Ascending aorta (tissue), 2 donors: ENCODE results near the gene SKIDA1. TPM values are rescaled to one million over a fixed set of nuclear protein-coding genes. Genes with fewer than 3 reads are reported as not detected.

Experiments
- DNase-seq, 2 donors: peaks; one replicate each; pipeline ENCODE4 v3.0.0-alpha.2; 2019; ENCODE audit warnings: low spot score in 2 of 2
- H3K27ac ChIP-seq, 2 donors: fragments of 200-600 bp; sonication (generic); one replicate each; pipeline ENCODE4 v1.5.1; 2016 to 2017; ENCODE audit warnings: mild to moderate bottlenecking in 1 of 2
- H3K27me3 ChIP-seq: fragments of 200-600 bp; sonication (generic); one replicate; pipeline ENCODE4 v1.5.1; 2017
- H3K36me3 ChIP-seq, 2 donors: fragments of 200-600 bp; sonication (generic); one replicate each; pipeline ENCODE4 v1.5.1; 2016
- H3K4me1 ChIP-seq, 2 donors: fragments of 200-600 bp; sonication (generic); one replicate each; pipeline ENCODE4 v1.5.1; 2016 to 2017; ENCODE audit warnings: mild to moderate bottlenecking in 1 of 2
- H3K4me3 ChIP-seq, 2 donors: fragments of 200-600 bp; sonication (generic); one replicate each; pipeline ENCODE4 v1.5.1; 2016 to 2017; ENCODE audit warnings: mild to moderate bottlenecking in 1 of 2
- H3K9me3 ChIP-seq, 2 donors: fragments of 200-600 bp; sonication (generic); one replicate each; pipeline ENCODE4 v1.5.1; 2016
- intact Hi-C: fragments of 100-400 bp; cut with DNase I; formaldehyde crosslinking; loops from one replicate; pipeline ENCODE4 v1.15.1; 2023
- total RNA-seq: library from RNA; depleted of rRNA; stranded (reverse); fragments of >200 nt; gene quantifications from one replicate; pipeline ENCODE4 v1.1.0, GENCODE V29; 2016
- TF ChIP-seq, protein P1 (sequence below), 3 experiments: fragments of 200-600 bp in 2 of 3; fragments of 450-650 bp in 1 of 3; sonication (generic) in 2 of 3; IDR thresholded peaks; one replicate each; pipeline ENCODE4 v1.5.1; 2016 to 2019; ENCODE audit warnings: antibody characterized with exemption in 3 of 3, mild to moderate bottlenecking in 1 of 3, moderate library complexity in 1 of 3

Gene SKIDA1
- total RNA-seq, 1 donor from 2014 or later: not detected

GRCh38 chr10:21526860-21527597, 1.5 kb upstream of the SKIDA1 start:
- intact Hi-C loops: loop anchor here (5.0 to 10.0 kb wide), 7 partner anchors 725 to 1908 kb away; partner anchors contain the start of genes BMI1, MSRB2, OTUD1 and PIP4K2A
- H3K9me3 ChIP-seq: no peaks in the 10 kb centered on the region
- DNase-seq: peak in 1 of 2 donors; percentile 84
- peaks cover 0 to 2% of the 10 kb centered on the region in 2 donors for H3K4me1 ChIP-seq
- H3K27ac ChIP-seq: peak overlapping the region; percentile 98 to 100
- H3K4me3 ChIP-seq: peak overlapping the region; percentile 65 to 90
- H3K36me3 ChIP-seq: no peaks in the 10 kb centered on the region
- TF ChIP-seq, protein P1, sequence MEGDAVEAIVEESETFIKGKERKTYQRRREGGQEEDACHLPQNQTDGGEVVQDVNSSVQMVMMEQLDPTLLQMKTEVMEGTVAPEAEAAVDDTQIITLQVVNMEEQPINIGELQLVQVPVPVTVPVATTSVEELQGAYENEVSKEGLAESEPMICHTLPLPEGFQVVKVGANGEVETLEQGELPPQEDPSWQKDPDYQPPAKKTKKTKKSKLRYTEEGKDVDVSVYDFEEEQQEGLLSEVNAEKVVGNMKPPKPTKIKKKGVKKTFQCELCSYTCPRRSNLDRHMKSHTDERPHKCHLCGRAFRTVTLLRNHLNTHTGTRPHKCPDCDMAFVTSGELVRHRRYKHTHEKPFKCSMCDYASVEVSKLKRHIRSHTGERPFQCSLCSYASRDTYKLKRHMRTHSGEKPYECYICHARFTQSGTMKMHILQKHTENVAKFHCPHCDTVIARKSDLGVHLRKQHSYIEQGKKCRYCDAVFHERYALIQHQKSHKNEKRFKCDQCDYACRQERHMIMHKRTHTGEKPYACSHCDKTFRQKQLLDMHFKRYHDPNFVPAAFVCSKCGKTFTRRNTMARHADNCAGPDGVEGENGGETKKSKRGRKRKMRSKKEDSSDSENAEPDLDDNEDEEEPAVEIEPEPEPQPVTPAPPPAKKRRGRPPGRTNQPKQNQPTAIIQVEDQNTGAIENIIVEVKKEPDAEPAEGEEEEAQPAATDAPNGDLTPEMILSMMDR (IDR thresholded peaks at IDR 0.05): no peak
- H3K27me3 ChIP-seq: no peaks in the 10 kb centered on the region

- Histone ChIP-seq H3K9me3 (no peaks in the 10 kb centered on the region), H3K4me1 (peaks cover 0 to 2% of the 10 kb centered on the region in 2 donors), H3K36me3 (no peaks in the 10 kb centered on the region), H3K4me3 (peak overlapping the region; percentile 65 to 90), H3K27ac (peak overlapping the region; percentile 98 to 100), H3K27me3 (no peaks in the 10 kb centered on the region)
- TF ChIP-seq, protein P1 (IDR thresholded peaks at IDR 0.05): no peak
- intact Hi-C loops: loop anchor here (5.0 to 10.0 kb wide), 7 partner anchors 726 to 1908 kb away; partner anchors contain the start of genes BMI1, MSRB2, OTUD1 and PIP4K2A
- DNase-seq: peak; percentile 28 to 89
These were observed 842 bp upstream of the SKIDA1 start for GRCh38 chr10:21526188-21526859.

DNA sequence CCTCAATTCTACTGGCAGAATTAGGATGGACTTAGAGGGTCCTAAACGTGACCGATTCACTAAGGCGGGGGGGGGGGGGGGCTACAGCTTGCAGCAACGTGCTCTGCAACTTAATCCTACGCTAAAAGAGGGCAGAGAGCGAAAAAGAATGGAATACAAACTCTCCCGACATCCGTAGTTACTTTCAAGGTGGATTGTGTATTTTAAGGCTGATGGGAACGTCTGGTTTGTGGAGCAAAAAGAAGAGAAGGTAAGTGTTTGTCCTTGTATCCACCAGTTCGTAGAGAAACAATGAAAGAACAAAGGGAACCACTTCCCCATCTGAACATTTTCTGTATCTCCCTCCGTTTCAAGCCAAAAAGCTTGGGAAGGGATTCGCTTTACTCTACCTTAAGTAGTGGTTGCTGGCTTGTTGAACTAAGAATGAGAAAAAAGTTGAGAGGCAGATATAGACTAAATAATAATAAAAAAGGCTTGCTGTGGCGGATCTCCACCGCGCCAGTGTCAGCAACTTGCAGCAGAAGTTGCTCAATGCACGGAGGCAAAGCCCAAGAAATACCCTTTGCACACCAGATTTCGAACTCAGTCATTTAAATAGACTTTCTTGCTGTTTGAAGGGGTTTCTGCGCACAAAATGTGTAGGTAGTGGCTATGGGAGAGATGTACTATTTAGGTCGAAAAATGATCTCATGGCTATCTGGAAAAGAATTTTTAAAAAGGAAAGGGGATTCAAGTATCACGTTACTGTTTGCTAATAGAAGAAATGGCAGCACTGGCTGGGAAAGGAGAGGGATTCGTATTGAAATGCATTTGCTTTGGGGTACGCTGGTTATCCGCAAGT, 736 bp downstream of the SKIDA1 start:
- TF ChIP-seq, protein P1 (IDR thresholded peaks at IDR 0.05): no peak
- Histone ChIP-seq H3K9me3 (no peaks in the 10 kb centered on the region), H3K4me3 (peak overlapping the region; percentile 65 to 90), H3K27me3 (no peaks in the 10 kb centered on the region), H3K27ac (peak overlapping the region; percentile 98 to 100), H3K4me1 (peaks cover 0 to 4% of the 10 kb centered on the region in 2 donors), H3K36me3 (no peaks in the 10 kb centered on the region)
- intact Hi-C loops: loop anchor here (5.0 to 10.0 kb wide), 7 partner anchors 728 to 1910 kb away; partner anchors contain the start of genes BMI1, MSRB2, OTUD1 and PIP4K2A
- peak in 1 of 2 donors; percentile 56 for DNase-seq

DNA sequence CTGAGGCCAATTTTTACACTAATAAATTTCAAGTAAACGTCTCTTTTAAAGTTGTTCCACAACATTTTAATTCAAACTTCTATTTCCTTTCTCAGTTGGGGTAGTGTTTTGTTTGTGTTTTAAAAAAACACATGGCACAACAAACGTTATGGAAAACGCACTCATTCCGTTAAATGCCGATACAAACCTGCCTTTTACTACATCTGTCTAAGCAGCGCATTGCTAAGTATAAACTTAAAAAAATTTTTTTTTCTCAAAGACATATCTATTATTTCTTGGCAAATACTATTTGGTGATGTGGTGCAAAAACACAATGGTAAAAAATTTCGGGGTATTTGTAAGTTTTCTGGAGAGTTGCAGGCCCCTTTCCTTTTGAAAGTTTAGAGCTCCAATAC, 1.4 kb downstream of the SKIDA1 start:
- Histone ChIP-seq H3K36me3 (no peaks in the 10 kb centered on the region), H3K27me3 (no peaks in the 10 kb centered on the region), H3K4me3 (peak overlapping the region; percentile 65 to 90), H3K4me1 (peaks cover 0 to 9% of the 10 kb centered on the region in 2 donors), H3K9me3 (no peaks in the 10 kb centered on the region), H3K27ac (peak overlapping the region; percentile 98 to 100)
- TF ChIP-seq, protein P1 (IDR thresholded peaks at IDR 0.05): no peak
- intact Hi-C loops: loop anchor here (10.0 kb wide), 4 partner anchors 1509 to 1911 kb away; partner anchors contain the start of genes MSRB2 and OTUD1
- no peak for DNase-seq

DNA sequence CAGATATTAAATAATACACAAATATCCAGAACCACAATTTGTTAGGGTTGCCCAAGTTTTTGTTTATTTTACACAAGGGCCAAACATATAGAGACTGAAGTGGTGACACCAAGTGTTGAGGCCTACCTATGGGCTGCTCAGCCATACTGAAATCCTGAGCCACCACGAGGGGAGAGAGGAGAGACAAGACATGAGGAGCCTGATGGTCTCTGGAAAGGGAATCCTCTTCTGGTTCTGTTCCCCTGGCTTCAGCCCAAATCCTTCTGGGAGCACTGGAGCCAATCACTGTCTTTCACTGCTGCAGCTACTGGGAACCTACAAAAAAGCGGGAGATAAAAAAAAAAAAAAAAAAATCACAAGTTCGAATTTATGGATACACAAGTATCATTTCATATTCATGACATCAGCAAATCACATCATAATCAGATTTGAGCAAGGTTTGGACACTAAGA, 1.9 kb downstream of the SKIDA1 start:
- intact Hi-C loops: loop anchor here (10.0 kb wide), 4 partner anchors 1509 to 1911 kb away; partner anchors contain the start of genes MSRB2 and OTUD1
- Histone ChIP-seq H3K4me3 (peak overlapping the region in 1 of 2 donors; percentile 90), H3K4me1 (peaks cover 0 to 10% of the 10 kb centered on the region in 2 donors), H3K9me3 (no peaks in the 10 kb centered on the region), H3K27ac (peak overlapping the region; percentile 12 to 98), H3K27me3 (no peaks in the 10 kb centered on the region), H3K36me3 (no peaks in the 10 kb centered on the region)
- TF ChIP-seq, protein P1 (IDR thresholded peaks at IDR 0.05): no peak
- peak in 1 of 2 donors; percentile 53 for DNase-seq
